Subcutaneous adipose tissue (tissue), 4 donors: ENCODE measurements around the gene HSPA12A. TPM values are rescaled to one million over a fixed set of nuclear protein-coding genes. Genes with fewer than 3 reads are reported as not detected.

Experiments used
- total RNA-seq, 4 donors: library from RNA; depleted of rRNA; stranded (reverse); fragments of >200 nt; gene quantifications; one replicate each; pipeline ENCODE4 v1.1.0, GENCODE V29; 2016
- TF ChIP-seq, protein P1 (sequence below): fragments of 450-650 bp; IDR thresholded peaks from one replicate; pipeline ENCODE4 v1.5.1; 2016; ENCODE audit warnings: low read depth, mild to moderate bottlenecking, control low read depth, antibody characterized with exemption, moderate library complexity

HSPA12A gene
- total RNA-seq, 4 donors from 2014 or later = 18.0 to 41.3 (median 25.4) TPM

DNA sequence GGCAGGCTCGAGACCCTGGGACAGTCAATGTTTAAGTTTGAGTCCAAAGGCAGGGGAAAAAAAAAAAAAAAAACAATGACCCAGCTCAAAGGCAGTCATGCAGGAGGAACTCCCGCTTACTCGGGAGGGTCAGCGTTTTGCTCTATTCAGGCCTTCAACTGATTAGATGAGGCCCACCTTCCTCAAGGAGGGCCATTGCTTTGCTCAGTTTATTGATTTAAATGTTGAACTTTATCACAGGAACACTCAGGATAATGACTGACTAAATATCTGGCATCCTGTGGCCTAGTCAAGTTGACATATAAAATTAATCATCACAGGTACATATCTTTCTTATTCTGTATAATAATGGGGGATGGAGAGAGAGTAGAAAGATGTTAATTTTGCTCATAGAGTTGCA lies 52.6 kb downstream of the HSPA12A start:
- TF ChIP-seq, protein P1, sequence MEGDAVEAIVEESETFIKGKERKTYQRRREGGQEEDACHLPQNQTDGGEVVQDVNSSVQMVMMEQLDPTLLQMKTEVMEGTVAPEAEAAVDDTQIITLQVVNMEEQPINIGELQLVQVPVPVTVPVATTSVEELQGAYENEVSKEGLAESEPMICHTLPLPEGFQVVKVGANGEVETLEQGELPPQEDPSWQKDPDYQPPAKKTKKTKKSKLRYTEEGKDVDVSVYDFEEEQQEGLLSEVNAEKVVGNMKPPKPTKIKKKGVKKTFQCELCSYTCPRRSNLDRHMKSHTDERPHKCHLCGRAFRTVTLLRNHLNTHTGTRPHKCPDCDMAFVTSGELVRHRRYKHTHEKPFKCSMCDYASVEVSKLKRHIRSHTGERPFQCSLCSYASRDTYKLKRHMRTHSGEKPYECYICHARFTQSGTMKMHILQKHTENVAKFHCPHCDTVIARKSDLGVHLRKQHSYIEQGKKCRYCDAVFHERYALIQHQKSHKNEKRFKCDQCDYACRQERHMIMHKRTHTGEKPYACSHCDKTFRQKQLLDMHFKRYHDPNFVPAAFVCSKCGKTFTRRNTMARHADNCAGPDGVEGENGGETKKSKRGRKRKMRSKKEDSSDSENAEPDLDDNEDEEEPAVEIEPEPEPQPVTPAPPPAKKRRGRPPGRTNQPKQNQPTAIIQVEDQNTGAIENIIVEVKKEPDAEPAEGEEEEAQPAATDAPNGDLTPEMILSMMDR = no peak

DNA sequence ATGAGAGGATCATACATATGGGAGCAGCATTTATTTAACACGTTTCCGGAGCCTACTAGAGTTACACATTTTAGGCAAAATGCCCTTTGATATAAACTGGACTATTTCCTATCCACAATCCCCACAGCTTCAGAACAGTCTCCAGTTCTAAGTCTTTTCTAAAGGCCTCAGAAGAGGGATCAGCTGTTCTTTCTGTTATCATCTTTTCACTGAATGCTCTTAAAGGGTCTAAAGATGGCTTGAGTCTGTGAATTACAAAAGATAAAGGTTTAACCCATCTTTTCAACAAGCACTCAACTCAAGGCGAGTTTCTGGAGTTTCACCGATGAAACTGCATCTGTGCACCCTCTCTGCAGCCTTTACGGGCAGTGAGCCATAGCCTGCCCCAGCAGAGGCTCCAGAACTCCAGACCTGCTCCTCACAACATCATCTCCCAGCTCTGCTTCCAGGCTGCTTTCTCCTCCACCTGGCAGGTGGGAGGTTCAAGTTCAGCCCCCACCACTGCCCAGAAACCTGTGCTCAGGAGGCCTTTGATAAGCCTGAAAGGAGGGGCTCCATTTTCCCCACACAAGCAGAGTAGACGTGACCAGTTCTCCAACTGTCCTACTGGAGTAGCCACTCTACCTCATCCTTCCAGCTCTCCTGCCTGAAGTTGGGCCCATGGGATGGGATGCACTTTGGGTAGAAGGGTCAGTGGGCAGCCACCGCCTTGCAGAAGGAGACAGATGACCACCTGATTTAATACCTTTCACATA lies 53.4 kb downstream of the HSPA12A start:
- TF ChIP-seq, protein P1 = no peak

DNA sequence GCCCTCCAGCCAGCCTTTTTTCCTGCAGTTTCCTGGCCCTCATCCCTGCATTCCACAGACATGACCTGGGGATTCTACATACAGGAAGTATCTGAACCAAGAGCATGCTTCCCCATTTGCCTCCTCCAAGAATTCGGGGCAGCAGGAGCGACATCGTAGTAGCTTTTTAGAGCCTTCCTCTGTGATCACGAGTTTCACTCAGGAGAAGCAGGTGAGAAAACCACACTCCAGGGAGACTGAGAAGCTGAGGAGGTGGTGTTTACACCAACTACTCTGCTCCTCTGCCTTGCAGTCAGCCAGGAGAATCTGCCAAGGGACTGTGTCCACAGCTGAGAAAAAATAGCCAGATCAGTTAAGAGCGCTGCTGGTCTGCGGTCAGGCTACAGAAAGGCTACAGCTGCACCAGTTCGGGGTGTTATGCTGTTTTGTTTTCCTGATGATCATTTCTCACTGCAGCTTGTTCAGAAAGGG lies 54.1 kb downstream of the HSPA12A start:
- TF ChIP-seq, protein P1 = no peak

DNA sequence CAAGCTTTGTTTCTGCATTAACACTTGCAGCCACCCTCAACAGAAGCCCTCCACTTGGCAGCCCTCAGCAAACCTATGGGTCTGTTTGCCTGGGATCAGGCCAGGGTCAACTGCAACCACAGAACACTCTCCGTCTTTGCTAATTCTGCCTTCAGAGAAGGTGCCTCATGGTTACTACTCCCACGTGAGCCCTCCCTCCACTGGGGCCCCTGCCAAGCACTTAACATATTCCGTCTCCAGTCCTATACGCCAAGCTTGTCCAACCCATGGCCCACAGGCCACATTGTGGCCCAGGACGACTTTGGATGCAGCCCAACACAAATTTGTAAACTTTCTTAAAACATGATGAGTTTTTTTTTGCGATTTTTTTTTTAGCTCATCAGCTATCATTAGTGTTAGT lies 54.7 kb downstream of the HSPA12A start:
- TF ChIP-seq, protein P1 = no peak

DNA sequence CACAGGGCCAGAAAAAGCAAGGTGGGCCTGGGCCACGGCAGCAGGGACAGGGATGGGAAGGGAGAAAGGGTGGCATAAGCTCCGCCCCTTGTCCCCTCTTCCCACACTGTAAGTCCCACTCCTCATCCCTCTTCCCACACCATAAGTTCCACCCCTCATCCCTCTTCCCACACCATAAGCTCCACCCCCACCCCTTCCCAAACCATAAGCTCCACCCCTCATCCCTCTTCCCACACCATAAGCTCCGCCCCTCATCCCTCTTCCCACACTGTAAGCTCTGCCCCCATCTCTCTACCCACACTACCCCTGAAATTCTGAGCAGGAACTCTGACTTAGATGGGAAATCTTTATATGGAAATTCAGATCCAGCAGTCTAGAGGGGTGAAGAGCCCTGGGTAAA lies 55.7 kb downstream of the HSPA12A start:
- TF ChIP-seq, protein P1 = no peak

DNA sequence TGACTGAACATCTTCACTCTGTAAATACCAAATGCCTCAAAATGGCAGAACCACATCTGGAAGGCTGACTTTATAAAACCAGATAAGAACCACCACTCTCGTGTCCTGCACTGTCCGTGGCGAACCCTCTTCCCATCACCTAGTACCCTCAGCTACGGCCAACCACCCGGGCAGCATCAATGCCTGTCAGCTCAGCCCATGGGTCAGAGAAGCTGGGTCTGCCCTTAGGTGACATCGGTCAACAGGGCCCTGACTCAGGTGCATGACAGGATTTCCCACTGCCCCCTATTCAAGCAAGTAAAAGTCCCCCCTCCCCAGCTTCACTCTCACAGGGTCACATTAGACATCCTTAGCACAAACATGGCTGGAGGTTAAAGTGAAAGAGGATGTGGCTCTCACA lies 56.6 kb downstream of the HSPA12A start:
- TF ChIP-seq, protein P1 = no peak

DNA sequence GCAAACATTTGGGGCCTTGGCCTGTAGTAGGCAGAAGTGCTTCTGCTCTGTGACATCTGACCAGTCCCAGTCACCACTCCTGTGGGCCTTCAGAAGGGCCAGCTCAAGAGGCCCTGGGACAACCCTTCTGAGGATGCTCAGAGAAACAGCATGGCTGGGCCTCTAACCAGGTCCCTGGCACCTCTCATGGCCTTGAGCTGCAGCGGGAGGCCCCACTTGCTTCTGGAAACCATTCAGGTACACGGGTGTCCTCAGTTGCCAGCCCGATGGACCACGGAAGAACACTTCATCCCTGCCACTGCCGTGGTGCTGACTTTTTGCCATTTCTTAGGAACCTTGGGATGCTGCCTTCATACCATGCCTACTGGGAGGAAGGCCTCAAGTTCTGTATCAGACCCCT lies 57.6 kb downstream of the HSPA12A start:
- TF ChIP-seq, protein P1 = no peak
